Measurements from ENCODE around the gene HS3ST3A1. TPM values are rescaled to one million over a fixed set of nuclear protein-coding genes. Genes with fewer than 3 reads are reported as not detected.

Gene HS3ST3A1
- total RNA-seq, 1 experiment from 2014 or later, result 3.4 TPM

DNA sequence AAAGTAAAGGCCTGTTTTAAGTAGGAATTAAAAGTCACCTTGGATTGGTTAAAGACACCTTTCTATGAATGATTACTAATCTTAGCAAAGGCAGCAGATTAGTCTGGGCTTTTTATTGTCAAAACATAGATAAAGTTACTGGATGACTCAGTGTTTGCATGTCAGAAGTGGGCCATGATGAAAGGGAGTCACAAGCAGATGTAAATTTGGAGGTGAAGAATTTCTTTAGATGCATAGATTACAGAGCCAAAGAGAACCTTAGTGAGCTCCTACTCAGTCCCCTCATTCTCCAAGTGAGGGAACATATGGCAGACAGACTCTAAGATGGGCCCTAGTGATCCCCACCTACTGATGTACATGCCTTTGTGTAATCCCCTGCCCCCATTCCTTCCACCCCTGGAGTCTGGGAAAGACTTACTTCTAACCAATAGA is 124.5 kb downstream of the HS3ST3A1 start:
- Mint-ChIP-seq H3K27me3 (ENCODE audit: low read depth) (peaks cover 2% of the 10 kb centered on the region), H3K27ac (no peak overlapping the region), H3K4me3 (no peak overlapping the region), H3K36me3 (ENCODE audit: insufficient read depth in 1 of 3, low read depth in 3 of 3) (peaks cover 19 to 24% (median 19%) of the 10 kb centered on the region in 3 experiments), H3K9me3 (peaks cover 24 to 26% of the 10 kb centered on the region in 2 experiments), H3K4me1 (no peaks in the 10 kb centered on the region)
- no peak for DNase-seq
- Histone ChIP-seq H2BK120ac (ENCODE audit: low read depth, low read length, poor library complexity, severe bottlenecking) (no peak overlapping the region), H3K14ac (ENCODE audit: insufficient read depth, low read length) (no peak overlapping the region), H3K56ac (ENCODE audit: insufficient read length, low read depth, low read length) (no peak overlapping the region), H3K23me2 (ENCODE audit: insufficient read length, low read depth, low read length, poor library complexity, severe bottlenecking) (no peaks in the 10 kb centered on the region), H3K4me1 (ENCODE audit: insufficient read depth, low read length) (no peaks in the 10 kb centered on the region), H3K9me3 (ENCODE audit: control insufficient read depth, low read depth, low read length) (peaks cover 18% of the 10 kb centered on the region), H3K4ac (ENCODE audit: low read depth, low read length) (no peak overlapping the region), H3K18ac (ENCODE audit: insufficient read length, low read depth, low read length) (no peak overlapping the region), H2BK15ac (ENCODE audit: low read depth, low read length) (no peak overlapping the region), H4K91ac (ENCODE audit: insufficient read length, low read depth, low read length) (no peak overlapping the region), H2BK5ac (ENCODE audit: insufficient read length, low read length) (no peak overlapping the region), H3K23ac (ENCODE audit: insufficient read length, low read depth, low read length) (no peak overlapping the region), H3K27me3 (ENCODE audit: insufficient read depth, low read length) (no peaks in the 10 kb centered on the region; the same call in 1 of the 2 replicates), H3T11ph (ENCODE audit: low read length) (no peak overlapping the region), H2BK12ac (ENCODE audit: insufficient read length, low read depth, low read length) (no peak overlapping the region), H3K79me1 (ENCODE audit: insufficient read depth, low read depth, low read length, poor library complexity, severe bottlenecking) (no peaks in the 10 kb centered on the region), H4K8ac (replicated peaks; ENCODE audit: insufficient read length, low read depth, low read length) (no peak overlapping the region), H3K9ac (ENCODE audit: extremely low read depth, insufficient read length, low read length) (no peak overlapping the region), H3K4me2 (ENCODE audit: insufficient read depth, insufficient read length, low read length) (no peak overlapping the region), H2AK5ac (ENCODE audit: insufficient read length, low read length) (no peak overlapping the region), H2AFZ (ENCODE audit: low read length) (no peak overlapping the region), H4K5ac (ENCODE audit: insufficient read length, low read depth, low read length) (no peak overlapping the region), H3K79me2 (ENCODE audit: insufficient read depth, low read length) (no peaks in the 10 kb centered on the region), H4K20me1 (ENCODE audit: control insufficient read depth, insufficient read depth, insufficient read length) (no peaks in the 10 kb centered on the region), H3K27ac (ENCODE audit: insufficient read length, low read depth, low read length) (no peak overlapping the region), H2BK20ac (ENCODE audit: low read depth, low read length, poor library complexity, severe bottlenecking) (no peak overlapping the region)
- no peak for TF ChIP-seq CTCF (conservative IDR thresholded peaks at IDR 0.05)
